Gastrocnemius medialis (tissue), 4 donors: ENCODE results near the gene LINGO3.

Source experiments
- CTCF ChIP-seq, 5 experiments: fragments of 450-650 bp in 3 of 5; fragments of 200-600 bp in 2 of 5; sonication (generic) in 2 of 5; IDR thresholded peaks in 4 of 5; conservative IDR thresholded peaks in 1 of 5; 1 replicate in 4 of 5; 2 replicates in 1 of 5; pipeline ENCODE4 v1.5.1; 2016 to 2019; ENCODE audit warnings: antibody characterized with exemption in 5 of 5, mild to moderate bottlenecking in 3 of 5, moderate library complexity in 3 of 5
- POLR2A ChIP-seq, 2 donors: fragments of 450-650 bp; IDR thresholded peaks; one replicate each; pipeline ENCODE4 v1.6.1; 2017; ENCODE audit warnings: antibody characterized with exemption in 2 of 2, mild to moderate bottlenecking in 2 of 2, moderate library complexity in 2 of 2

GRCh38 chr19:2273356-2274184 is 34.4 kb downstream of the LINGO3 start:
- TF ChIP-seq POLR2A (IDR thresholded peaks at IDR 0.05) (peak in 1 of 2 donors; percentile 22), CTCF (IDR thresholded peaks at IDR 0.05 in 4 of 5, conservative IDR thresholded peaks at IDR 0.05 in 1 of 5) (peak; percentile 95 to 99 (median 99))
